Umbilical cord (tissue), 2 donors: ENCODE results near the gene PARD6A. TPM values are rescaled to one million over a fixed set of nuclear protein-coding genes. Genes with fewer than 3 reads are reported as not detected.

Source experiments
- DNase-seq: peaks from one replicate; pipeline ENCODE4 v3.0.0-alpha.2; 2015; ENCODE audit warnings: low spot score
- total RNA-seq: library from RNA; depleted of rRNA; stranded (reverse); fragments of >200 nt; gene quantifications from one replicate; pipeline ENCODE4 v1.2.3, GENCODE V29; 2014; ENCODE audit warnings: low replicate concordance; ENCODE audit not compliant: insufficient read depth

Gene PARD6A
- total RNA-seq, 1 donor from 2014 or later, result 1.9 TPM

DNA sequence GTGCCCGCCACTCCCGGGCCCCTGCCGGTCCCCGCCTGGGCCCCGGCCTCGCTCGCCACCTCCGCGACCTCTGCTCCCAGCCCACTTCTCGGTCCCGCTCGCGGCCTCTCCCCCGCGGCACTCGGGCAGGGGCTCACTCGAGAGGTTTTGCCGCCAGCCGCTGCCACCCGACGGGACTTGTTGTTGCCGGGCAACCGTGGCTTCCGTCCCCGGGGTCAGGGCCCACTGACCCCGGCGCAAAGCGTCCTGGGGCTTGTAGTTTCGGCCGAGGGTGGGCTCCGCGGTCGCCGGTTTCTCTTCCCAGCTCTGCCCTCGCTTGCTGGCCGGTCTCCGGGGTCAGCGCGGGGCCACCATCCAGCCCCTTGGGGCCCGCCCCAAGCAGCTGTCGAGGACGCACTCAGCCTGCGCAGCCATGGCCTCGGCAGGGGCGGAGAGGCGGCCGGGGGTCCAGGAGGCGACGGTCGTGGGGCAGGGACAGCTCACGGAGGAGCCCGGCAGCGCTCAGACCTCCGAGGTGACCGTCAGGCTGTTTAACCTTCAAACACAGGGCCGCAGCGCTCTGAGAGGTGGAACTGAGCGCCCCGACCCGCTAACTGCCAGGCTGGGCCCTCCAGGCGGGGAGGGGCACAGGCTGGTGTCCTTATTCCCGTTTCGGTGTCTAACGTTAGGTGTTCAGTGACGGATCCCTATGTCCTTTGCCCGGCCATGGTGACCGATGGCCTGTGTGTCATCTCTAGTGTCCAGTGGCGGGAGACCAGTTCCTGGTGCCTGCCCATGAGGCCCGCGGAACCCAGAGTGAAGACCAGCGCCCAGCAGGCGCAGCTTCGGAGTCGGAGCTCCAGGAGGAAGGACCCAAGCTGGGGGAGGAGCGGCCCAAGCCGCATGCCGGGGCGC is 6.0 kb downstream of the PARD6A start, which contains the start of the genes C16orf86 and ENKD1:
Gene C16orf86 (plus strand): TSS at position 256 of the 894 bp plus-strand sequence. CDS start 157 bp downstream, at position 413.
Gene ENKD1 (minus strand): TSS at position 192 of the 894 bp plus-strand sequence. CDS start 308 bp downstream, outside the sequence.
- DNase-seq, result peak; percentile 86

DNA sequence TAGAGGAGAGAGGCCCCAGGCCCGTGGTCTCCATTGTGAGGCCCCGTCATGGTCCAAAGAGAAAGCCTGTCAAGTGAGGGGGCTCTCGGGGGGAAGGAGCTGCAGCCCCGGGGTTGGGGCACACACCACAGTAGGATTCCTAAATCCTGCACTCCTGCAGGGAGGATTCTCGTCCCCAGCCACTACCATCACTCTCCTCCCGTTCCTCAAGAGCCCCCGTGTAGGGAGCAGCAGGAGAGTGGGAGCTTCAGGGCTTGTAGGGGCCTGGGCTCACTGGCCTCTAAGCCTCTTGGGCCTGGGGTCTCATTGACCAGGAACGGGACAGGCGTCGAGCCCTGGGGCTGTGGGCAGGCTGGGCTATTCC is 6.7 kb downstream of the PARD6A start:
- no peak for DNase-seq

DNA sequence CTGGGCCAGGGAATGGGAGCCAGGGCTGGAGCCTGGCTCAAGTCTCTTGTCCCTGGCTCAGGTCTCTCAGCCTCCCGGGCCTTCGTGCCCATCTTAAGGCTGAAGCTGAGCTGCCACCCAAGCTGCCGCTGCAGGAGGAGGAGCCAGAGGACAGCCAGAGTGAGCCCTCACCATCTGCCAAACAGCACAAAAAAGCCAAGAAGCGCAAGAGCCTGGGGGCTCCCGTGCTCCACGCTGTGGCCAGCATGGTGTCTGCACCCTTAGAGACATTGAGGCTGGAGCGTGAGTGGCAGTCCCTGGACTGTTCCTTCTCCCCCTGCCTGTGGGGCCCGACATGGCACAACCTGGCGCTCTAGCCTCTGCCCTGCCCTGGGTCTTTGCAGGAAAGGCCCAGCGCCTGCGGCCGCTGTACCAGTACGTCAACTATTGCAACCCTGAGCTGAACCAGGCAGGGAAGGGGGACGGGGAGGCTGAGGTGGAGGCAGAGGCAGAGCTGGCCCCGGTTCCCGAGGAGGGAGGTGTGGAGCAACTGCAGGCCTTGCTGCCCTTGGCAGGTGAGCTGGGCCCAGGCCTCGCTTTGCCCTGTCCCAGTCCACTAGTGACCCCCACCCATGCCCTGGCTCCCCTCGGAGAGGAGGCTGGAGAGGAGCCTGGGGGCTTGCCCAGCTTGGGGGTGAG is 7.2 kb downstream of the PARD6A start:
- peak; percentile 95 for DNase-seq

DNA sequence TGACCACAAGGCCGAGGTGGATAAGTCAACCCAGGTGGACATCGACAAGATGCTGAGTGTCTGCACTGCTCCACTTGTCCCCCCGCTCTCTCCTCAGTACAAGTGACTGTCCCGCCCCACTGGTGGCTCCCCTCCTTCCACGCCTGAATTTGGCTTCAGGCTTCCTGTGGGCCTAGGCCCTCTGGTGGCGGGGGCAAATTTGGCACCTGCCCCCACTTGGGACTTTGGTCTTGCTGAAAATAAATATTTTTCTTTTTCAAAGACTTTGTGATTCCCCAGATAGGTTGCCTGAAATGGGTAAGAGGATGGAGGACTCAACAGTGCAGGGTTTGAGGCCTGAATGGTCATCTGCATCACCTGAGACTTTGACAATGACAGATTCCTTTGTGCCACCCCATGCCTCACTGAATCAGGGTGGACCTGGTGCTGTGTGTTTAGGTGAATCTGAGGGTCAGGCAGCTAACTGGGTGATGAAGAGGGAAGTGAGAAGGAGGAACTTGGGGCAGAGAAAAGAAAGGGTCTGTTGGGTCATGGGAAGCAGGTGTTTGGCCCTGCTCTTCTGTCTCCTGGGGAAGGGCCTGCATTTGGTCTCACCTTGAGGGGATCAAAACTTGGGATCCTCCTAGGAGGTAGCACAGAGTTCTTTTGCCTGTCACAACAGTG is 7.9 kb downstream of the PARD6A start:
- no peak for DNase-seq

DNA sequence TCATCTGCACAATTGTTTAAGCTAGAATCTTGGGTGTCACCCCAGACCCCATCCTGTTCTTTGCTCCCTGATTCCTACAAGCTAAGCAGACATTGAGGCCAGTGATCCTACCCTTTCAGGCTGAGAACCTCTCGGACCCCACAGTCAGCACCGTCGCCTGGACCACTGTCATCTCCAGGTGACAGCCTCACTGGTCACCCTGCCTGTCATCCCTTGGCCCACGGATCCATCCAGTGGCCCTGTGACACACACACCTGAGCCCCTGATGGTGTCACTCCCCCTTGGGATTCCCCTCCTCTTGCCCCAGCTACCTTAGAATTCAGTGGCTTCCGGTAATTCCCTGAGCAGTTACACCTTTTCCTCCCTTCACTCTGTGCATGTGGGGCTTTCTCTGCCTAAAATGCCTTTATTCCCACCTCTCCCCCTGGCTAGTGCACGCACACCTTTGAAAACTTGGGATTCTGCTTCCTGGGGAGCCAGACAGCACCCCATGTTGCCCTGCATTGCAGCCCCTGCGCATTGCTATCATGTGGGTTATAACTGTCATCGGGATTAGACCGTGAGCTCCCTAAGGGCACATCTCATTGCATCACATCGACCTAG is 8.8 kb downstream of the PARD6A start:
- no peak for DNase-seq

DNA sequence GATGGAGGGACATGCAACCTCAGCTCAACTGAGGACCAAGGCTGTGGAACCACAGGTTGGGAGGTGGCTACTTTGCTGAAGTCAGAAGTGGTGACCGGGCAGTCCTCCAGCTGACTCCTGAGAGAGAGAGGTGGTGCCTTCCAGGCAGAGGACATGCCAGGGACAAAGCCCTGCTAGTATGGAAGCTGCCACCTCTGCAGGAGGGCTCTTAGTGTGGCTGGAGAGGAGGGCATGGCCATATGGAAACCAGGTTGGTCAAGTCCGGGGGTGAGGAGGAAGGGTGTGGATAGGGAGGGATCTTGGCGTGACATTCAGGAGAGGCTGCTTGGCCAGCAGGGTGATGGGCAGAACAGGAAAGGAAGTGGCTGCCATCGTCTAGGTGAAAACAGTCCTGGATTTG is 11.5 kb downstream of the PARD6A start:
- DNase-seq, result no peak

DNA sequence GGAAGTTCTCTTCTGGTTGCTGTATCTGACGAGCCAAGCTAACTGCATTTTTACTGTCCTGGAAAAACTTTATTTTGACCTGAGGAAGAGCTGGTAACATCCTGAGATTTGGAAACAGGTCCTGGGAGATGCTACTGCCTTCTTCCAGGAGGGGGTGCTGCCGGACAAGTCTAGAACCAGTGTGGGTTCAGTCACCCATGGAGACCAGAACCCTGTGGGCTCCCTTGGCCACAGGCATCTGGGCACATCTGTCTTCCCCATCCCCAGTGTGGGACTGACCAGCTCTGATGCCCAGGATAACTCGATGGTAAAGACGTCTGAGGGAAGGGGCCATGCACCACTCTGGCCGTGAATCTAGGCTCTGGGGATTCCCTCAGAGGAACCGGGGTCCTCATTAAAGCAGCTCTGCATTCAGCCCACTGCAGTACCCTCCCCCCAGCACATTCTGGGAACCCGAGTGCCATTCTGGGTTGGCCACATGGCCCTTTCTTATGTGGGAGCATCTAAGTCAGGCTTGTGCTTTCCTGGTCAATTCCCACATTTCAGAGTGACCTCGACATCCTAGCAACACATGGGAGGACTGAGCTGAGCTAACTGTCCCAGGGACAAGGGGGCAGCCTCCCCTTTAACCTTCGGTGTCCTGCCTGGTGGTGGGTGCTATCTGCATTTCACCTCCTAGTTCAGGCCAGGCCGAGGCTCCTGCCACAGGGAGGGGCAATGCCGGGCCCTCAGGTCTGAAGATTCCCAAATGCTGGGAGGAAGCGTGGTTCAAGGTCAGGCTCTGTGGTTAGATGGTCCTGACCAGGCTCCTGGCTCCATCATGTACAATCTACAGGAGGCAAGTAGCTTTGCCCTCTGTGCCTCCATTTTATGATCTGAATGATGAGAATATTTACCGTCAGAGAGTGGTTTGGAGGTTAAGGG is 12.2 kb downstream of the PARD6A start:
- peak; percentile 61 for DNase-seq

DNA sequence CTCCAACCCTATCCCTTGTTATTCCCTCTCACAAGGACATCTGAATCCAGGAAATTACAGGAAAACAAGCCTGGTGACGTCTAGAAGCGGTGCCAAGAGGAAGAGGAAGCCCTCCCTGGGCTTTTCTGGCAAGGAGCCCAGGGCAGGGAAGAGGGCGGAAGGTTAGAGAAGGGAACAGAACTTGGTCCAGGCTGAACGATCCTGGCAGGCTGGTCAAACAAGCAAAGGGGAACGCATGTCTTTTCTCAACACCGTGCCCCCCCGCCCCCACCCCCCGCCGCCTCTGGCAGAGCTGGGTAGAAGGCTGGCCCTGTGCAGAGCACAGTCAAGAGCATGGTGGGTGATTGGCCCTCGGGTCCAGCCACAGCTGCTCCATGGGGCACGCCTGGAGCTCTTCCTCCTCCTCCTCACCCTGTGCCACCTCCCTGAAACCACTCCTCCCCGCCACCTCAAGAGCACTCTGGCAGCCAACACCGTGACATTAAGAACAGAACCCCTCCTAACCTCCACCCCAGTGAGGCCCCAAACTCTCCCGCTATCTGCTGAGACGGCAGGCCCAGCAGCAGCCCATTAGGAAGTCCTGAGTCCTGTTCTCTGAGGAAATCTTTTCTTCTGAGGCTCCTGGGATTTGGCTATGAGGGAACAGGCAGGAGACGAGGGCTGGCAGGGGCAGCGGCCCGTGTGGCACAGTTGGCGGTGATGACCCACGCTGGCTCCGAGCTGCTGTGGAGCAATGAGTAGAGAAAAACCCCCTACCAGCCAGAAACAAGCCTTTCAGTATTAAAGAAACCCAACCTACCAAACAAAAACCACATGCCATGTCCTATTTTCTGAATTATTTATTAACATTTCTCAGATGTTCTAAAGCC is 13.2 kb downstream of the PARD6A start:
- DNase-seq, result peak; percentile 70

DNA sequence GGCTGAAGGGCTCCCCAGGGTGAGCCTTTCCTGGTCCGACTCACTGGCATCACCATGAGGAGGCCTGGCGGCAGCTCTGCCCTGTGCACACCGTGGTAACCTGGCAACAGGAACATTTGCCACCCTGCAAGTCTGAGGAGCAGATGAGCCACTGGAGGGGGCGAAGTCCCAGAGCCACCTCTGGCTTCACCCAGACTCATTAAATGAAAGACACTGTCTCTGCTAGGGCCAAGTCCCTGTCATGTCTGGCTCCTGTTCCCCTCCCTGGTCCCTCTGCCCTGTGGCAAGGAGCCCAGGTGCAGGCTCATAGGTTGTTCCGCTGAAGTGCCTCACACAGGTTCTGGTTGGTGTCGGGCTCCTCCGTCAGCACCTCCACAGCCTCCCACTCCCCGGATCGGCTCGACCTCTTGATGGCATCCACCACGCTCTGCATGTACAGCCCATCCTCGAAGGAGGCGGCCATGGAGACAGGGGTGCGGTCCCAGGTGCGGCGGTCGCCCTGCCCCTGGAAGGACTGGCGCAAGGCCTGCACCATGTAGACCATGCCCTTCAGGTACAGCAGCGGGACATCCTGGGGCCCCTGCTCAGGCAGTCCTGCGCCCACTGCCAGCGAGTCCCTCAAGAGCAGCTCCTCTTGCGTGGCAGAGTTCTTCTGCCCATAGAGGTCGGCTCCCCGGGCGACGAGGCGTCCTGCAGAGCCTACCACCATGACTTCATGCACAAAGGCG is 14.3 kb downstream of the PARD6A start:
- no peak for DNase-seq

DNA sequence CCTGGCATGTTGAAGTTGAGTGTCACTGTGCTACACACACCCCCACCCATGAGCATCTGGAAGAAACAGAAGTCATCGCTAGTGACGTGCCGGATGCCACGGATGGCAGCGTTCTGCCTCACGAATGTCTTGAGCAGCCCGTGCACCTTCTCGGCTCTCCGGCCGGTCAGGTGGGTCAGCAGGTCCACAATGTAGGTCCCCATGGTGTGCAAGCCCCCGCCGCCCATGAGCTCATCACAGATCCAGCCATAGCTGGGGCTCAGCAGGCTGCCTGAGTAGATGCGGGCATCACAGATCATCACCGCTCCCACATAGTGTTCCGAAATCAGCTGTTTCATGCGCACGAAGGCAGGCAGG is 14.8 kb downstream of the PARD6A start:
- no peak for DNase-seq

DNA sequence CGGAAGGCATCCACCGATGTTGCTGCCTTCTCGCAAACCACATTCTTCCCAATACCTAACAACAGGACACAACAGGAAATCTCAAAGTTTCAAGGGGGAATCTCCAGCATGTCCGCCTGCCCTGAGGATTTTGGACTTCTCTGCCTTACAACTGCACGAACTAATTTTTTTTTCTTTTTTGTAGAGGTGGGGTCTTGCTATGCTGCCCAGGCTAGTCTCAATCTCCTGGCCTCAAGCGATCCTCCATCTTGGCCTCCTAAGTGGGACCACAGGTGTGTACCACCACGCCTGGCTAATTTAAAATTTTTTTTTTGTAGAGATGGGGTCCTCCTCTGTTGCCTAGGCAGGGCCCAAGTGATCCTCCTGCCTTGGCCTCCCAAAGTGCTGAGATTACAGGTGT is 15.2 kb downstream of the PARD6A start:
- no peak for DNase-seq

DNA sequence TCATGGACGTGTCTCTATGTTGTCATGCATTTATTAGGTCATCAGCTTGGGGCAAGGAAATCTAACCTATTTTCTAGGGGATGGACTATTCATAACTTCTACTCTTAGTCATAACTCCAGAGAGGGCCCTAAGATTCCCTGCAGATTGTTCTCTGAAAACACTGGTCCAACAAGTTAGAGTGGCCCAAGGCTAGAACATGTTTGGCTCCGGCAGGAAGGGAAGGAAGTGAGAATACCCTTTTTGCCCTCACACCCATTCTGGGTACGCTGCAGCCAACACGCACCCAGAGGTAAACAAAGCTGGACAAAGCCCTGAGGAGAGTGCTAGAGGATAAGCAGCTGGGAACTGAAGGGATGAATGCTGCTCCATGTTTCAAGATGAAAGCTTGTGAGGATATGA is 15.8 kb downstream of the PARD6A start:
- DNase-seq, result no peak

DNA sequence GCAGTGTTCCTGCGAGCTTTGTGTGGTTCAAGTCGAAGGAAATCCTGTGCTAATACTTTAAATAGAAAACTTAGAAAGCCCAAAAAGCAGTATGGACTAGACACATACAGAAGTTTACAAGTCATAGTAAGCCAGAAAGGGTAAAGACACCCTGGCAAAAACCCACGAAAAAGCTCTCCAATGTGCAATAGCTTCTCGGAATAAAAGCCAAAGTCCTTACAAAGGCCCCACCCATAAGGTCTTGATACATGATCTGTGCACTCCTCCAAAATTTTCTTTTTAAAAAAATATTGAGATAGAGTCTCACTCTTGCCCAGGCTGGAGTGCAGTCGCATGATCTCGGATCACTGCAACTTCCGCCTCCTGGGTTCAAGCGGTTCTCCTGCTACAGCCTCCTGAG is 16.2 kb downstream of the PARD6A start:
- no peak for DNase-seq

DNA sequence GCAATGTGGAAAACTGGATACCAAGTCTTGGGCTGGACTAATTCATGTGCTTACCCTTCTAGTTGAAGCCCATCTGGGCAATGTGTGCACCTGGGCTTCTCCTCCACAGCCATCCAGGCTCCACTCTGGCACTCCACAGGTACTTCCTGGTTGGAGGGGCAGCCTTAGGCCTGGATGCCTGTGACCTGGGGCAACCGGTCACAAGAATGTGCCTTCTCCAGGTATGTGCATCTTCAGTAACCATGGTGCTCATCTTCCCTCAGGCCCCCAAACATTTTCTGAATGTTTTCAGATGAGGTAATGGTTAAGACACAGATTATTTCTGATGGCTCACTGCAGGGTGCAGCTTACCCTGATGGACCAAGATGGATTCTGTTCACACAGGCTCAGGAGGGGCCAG is 17.0 kb downstream of the PARD6A start:
- no peak for DNase-seq

DNA sequence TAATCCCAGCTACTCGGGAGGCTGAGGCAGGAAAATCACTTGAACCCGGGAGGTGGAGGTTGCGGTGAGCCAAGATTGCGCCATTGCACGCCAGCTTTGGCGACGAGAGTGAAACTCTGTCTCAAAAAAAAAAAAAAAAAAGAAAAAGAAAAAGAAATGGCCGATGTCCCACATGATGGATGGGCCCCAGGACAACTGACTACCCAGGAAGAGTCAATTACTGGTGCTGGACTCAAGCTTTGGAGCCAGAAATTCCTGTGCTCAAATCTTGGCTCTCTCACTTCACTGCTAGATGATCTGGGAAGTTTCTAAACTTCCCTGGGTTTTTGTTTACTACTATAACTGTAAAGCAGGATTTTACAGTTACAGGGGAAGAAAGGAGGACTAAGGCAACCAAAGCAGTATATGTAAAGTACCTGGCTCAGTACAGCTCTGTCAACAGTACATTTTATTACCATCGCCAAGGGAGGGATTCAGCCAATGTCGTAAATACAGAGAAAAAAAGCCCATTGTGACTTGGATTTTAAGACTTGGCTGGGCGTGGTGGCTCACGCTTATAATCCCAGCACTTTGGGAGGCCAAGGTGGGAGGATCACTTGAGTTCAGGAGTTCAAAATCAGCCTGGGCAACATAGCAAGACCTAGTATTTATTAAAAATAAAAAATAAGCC is 17.7 kb downstream of the PARD6A start:
- DNase-seq, result no peak

DNA sequence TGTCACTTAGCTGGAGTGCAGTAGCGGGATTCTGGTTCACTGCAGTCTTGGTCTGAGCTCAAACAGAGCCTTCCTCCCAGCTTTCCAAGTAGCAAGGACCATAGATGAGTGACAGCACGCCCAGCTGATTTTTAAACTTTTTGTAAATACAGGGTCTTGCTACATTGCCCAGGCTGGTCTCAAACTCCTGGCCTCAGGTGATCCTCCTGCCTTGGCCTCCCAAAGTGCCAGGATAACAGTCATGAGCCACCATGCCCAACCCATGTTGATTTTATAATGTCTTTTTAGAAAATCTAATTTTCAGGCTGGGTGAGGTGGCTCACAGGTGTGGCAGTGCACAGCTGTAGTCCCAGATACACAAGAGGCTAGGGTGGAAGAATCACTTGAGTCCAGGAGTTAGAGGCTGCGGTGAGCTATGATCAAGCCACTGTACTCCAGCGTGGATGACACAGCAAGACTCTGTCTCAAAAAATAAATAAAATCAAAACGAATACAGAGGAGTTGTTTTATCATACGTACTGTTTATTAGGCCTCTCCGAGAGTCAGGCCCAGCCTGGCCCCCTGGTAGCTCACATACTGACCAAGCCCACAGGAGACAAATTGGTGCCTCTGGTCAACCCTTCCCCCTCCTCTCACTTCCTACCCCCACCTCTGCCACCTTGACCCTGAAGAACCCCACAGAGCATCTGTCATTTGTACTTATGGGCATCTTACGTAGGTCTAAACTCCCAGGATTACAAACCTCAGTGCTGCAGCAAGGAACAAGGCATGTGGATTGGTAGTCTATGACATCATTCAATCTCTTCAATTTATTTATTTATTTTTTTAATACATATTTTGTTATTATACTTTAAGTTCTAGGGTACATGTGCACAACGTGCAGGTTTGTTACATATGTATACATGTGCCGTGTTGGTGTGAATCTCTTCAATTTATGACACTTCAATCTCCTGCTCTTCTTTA is 19.5 kb downstream of the PARD6A start:
- DNase-seq, result no peak

DNA sequence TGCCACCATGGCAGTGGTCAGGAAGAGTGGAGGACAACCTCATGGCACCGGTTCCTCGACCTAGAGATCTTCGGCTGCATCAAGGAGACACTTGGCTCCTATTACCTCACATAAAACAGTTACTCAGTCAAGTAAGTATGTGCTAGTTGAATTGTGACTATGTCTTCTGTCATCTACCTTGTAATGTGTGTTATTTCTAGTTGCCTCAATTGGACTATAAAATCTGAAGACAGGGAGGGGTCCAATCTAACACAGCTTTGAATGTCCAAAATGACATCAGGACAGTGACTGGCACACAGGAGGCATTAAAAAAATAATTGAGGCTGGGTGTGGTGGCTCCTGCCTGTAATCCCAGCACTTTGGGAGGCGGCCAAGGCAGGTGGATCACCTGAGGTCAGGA is 23.0 kb downstream of the PARD6A start:
- no peak for DNase-seq
